Hepatocyte (in vitro differentiated cells): Measurements from ENCODE around the gene GALNTL6. TPM values are rescaled to one million over a fixed set of nuclear protein-coding genes. Genes with fewer than 3 reads are reported as not detected.
A peak's percentile ranks its signal among the peaks of the same experiment; 100 is the strongest.
"Not testable (repeated sequence)": the region's sequence is repeated elsewhere in the genome, so short reads cannot be mapped to it uniquely, and the experiment has no call there.

Experiments used
- DNase-seq: peaks from one replicate; pipeline ENCODE4 v3.0.0-alpha.2; 2016; ENCODE audit warnings: low spot score
- H2AFZ ChIP-seq: fragments of 200-600 bp; sonication (generic); 2 replicates; pipeline ENCODE4 v1.6.0; 2016; ENCODE audit warnings: antibody characterized with exemption, mild to moderate bottlenecking
- H3K27ac ChIP-seq: fragments of 200-600 bp; sonication (generic); 2 replicates; pipeline ENCODE4 v1.5.1; 2016; ENCODE audit warnings: mild to moderate bottlenecking
- H3K27me3 ChIP-seq: fragments of 200-600 bp; sonication (generic); 2 replicates; pipeline ENCODE4 v1.6.1; 2016
- H3K36me3 ChIP-seq: fragments of 200-600 bp; sonication (generic); replicated peaks from 2 replicates; pipeline ENCODE4 v1.5.1; 2016; ENCODE audit warnings: low read depth; ENCODE audit not compliant: insufficient read depth
- H3K4me1 ChIP-seq: fragments of 200-600 bp; sonication (generic); 2 replicates; pipeline ENCODE4 v1.5.1; 2016; ENCODE audit warnings: mild to moderate bottlenecking, moderate library complexity; ENCODE audit not compliant: insufficient read depth
- H3K4me2 ChIP-seq: fragments of 200-600 bp; sonication (generic); 2 replicates; pipeline ENCODE4 v1.6.0; 2016
- H3K4me3 ChIP-seq: fragments of 200-600 bp; sonication (generic); 2 replicates; pipeline ENCODE4 v1.5.1; 2016; ENCODE audit warnings: mild to moderate bottlenecking
- H3K79me2 ChIP-seq: fragments of 200-600 bp; sonication (generic); 2 replicates; pipeline ENCODE4 v1.6.0; 2017; ENCODE audit warnings: mild to moderate bottlenecking
- H3K9me2 ChIP-seq: fragments of 200-600 bp; sonication (generic); replicated peaks from 2 replicates; pipeline ENCODE4 v1.6.0; 2017; ENCODE audit warnings: mild to moderate bottlenecking; ENCODE audit not compliant: insufficient read depth
- H3K9me3 ChIP-seq: fragments of 200-600 bp; sonication (generic); 2 replicates; pipeline ENCODE4 v1.5.1; 2016; ENCODE audit warnings: low read depth, mild to moderate bottlenecking
- H4K20me1 ChIP-seq: fragments of 200-600 bp; sonication (generic); 2 replicates; pipeline ENCODE4 v1.6.0; 2016; ENCODE audit warnings: mild to moderate bottlenecking; ENCODE audit not compliant: insufficient read depth, poor library complexity, severe bottlenecking
- EZH2 ChIP-seq: fragments of 200-600 bp; sonication (generic); IDR thresholded peaks from 2 replicates; pipeline ENCODE4 v1.6.1; 2016; ENCODE audit warnings: antibody characterized with exemption, mild to moderate bottlenecking, borderline replicate concordance
- EZH2phosphoT487 ChIP-seq: fragments of 200-600 bp; sonication (generic); IDR thresholded peaks from one replicate; pipeline ENCODE4 v1.6.1; 2018; ENCODE audit warnings: antibody characterized with exemption, mild to moderate bottlenecking, low read depth, moderate library complexity; ENCODE audit not compliant: unreplicated experiment, severe bottlenecking
- WGBS: methylation state at CpG from one replicate; pipeline ENCODE4 v1.1.6; 2016; ENCODE audit warnings: low lambda C conversion rate; ENCODE audit errors: missing lambda C conversion rate; 5-methylcytosine and 5-hydroxymethylcytosine counted together
- polyA plus RNA-seq: library from polyadenylated mRNA; unstranded; fragments of >200 nt; fragmentation: Nextera tagmentation; extraction: Ambion mirVana; gene quantifications from 2 replicates; pipeline ENCODE4 v1.2.1, GENCODE V29; 2016
- total RNA-seq: library from RNA; depleted of rRNA; stranded (reverse); fragments of >200 nt; gene quantifications from 2 replicates; pipeline ENCODE4 v1.2.3, GENCODE V29; 2014
- TF ChIP-seq, protein P1 (sequence below): fragments of 200-600 bp; sonication (generic); IDR thresholded peaks from 2 replicates; pipeline ENCODE4 v1.5.1; 2016; ENCODE audit warnings: antibody characterized with exemption, mild to moderate bottlenecking; ENCODE audit not compliant: poor library complexity

Gene GALNTL6
- total and polyA plus RNA-seq, 2 experiments from 2014 or later, result 0.53 to 0.74 TPM

DNA sequence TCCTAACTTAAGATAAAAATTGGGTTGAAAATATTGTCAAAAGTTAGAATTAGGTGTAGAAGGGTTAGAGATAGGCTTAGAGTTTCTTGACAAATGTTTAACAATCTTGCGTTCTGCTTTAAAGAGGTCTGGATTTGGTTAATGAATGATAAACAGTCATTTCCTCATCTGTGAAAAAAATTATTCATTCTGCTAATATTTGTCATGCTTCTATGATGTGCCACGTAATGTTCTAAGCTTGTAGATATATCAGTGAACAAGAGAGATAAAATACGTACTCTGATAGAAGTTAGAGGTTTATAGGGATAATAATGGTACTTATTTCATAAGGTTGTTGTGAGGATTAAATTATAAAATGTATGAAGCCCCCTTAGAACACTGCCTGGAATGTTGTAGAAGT lies 912.4 kb downstream of the GALNTL6 start:
- TF ChIP-seq EZH2, result no peak
- TF ChIP-seq, protein P1, sequence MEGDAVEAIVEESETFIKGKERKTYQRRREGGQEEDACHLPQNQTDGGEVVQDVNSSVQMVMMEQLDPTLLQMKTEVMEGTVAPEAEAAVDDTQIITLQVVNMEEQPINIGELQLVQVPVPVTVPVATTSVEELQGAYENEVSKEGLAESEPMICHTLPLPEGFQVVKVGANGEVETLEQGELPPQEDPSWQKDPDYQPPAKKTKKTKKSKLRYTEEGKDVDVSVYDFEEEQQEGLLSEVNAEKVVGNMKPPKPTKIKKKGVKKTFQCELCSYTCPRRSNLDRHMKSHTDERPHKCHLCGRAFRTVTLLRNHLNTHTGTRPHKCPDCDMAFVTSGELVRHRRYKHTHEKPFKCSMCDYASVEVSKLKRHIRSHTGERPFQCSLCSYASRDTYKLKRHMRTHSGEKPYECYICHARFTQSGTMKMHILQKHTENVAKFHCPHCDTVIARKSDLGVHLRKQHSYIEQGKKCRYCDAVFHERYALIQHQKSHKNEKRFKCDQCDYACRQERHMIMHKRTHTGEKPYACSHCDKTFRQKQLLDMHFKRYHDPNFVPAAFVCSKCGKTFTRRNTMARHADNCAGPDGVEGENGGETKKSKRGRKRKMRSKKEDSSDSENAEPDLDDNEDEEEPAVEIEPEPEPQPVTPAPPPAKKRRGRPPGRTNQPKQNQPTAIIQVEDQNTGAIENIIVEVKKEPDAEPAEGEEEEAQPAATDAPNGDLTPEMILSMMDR, result no peak
- TF ChIP-seq EZH2phosphoT487, result no peak
- Histone ChIP-seq H3K4me3 (no peak overlapping the region), H4K20me1 (no peaks in the 10 kb centered on the region), H3K9me3 (no peaks in the 10 kb centered on the region), H3K79me2 (no peaks in the 10 kb centered on the region), H3K4me1 (peaks cover 25% of the 10 kb centered on the region), H3K27ac (peak overlapping the region; percentile 90), H3K4me2 (peak overlapping the region; percentile 68), H3K27me3 (no peaks in the 10 kb centered on the region), H2AFZ (peak overlapping the region; percentile 16), H3K36me3 (no peaks in the 10 kb centered on the region), H3K9me2 (no peaks in the 10 kb centered on the region)
- WGBS, result 23% methylated on average over 3 of the region's 3 CpGs
- no peak for DNase-seq

DNA sequence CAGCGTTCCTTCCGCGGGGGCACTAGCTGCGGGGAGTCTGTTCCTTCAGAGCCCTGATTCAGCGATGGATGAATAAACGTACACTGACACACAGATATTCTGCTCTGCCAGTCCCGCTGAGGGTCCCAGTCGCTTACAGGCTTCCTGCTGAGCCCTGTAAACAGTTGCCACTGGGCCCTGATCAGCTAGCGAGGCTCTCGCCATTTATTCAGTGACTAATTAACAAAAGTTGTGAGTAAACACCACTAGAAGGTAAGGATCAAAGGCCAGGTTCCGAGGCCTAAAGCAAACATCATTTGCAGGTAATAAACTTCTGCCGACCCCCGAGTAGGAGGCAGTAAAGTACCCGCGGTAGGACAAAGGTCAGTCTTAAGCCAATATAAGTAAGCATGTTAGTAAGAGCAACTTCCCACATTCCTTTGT lies 912.8 kb downstream of the GALNTL6 start:
- no peaks in the 10 kb centered on the region for H3K9me2 ChIP-seq
- peak; percentile 79 for DNase-seq
- H3K79me2 ChIP-seq, result no peaks in the 10 kb centered on the region
- TF ChIP-seq EZH2 (no peak), EZH2phosphoT487 (no peak)
- TF ChIP-seq, protein P1, result no peak
- H3K27ac ChIP-seq, result peak overlapping the region; percentile 90
- WGBS, result 10% methylated on average over 15 of the region's 15 CpGs
- no peaks in the 10 kb centered on the region for H3K9me3 ChIP-seq
- H2AFZ ChIP-seq, result peak overlapping the region; percentile 16
- peaks cover 25% of the 10 kb centered on the region for H3K4me1 ChIP-seq
- H3K27me3 ChIP-seq, result no peaks in the 10 kb centered on the region
- peak overlapping the region; percentile 68 for H3K4me2 ChIP-seq
- no peak overlapping the region for H3K4me3 ChIP-seq
- no peaks in the 10 kb centered on the region for H4K20me1 ChIP-seq
- H3K36me3 ChIP-seq, result no peaks in the 10 kb centered on the region

DNA sequence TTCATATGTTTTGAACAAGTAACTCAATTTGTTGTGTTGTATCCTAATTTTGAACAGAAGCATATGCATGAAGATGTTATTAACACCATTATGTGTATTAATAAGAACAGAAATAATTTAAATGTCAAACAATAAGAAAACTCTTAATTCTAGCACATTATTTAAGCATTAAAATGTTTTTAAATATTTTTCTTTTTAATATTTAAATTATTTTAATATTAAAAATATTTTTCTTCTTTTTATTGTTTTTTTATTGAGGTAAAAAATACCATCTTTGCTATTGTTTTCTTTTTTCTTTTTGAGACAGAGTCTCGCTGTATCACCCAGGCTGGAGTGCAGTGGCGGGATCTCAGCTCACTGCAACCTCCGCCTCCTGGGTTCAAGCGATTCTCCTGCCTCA lies 914.4 kb downstream of the GALNTL6 start:
- 99% methylated on average over 4 of the region's 4 CpGs for WGBS
- no peak overlapping the region for H3K4me3 ChIP-seq
- no peak overlapping the region for H2AFZ ChIP-seq
- H3K79me2 ChIP-seq, result no peaks in the 10 kb centered on the region
- H3K27me3 ChIP-seq, result no peaks in the 10 kb centered on the region
- no peak overlapping the region for H3K4me2 ChIP-seq
- peaks cover 25% of the 10 kb centered on the region for H3K4me1 ChIP-seq
- no peaks in the 10 kb centered on the region for H4K20me1 ChIP-seq
- TF ChIP-seq EZH2 (no peak), EZH2phosphoT487 (no peak)
- TF ChIP-seq, protein P1, result no peak
- no peaks in the 10 kb centered on the region for H3K36me3 ChIP-seq
- H3K9me3 ChIP-seq, result peaks cover 6% of the 10 kb centered on the region
- no peaks in the 10 kb centered on the region for H3K9me2 ChIP-seq
- no peak for DNase-seq
- H3K27ac ChIP-seq, result peak overlapping the region; percentile 61

DNA sequence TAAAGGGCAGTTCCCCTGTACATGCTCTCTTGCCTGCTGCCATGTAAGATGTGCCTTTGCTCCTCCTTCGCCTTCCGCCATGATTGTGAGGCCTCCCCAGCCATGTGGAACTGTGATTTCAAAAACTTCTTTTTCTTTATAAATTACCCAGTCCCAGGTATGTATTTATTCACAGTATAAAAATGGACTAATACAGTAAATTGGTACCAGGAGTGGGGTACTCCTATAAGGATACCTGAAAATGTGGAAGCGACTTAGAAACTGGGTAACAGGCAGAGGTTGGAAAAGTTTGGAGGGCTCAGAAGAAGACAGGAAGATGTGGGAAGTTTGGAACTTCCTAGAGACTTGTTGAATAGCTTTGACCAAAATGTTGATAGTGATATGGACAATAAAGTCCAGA lies 920.4 kb downstream of the GALNTL6 start:
- not testable (repeated sequence) for H3K27ac ChIP-seq, DNase-seq, H3K36me3 ChIP-seq, H3K4me1 ChIP-seq, H2AFZ ChIP-seq, H4K20me1 ChIP-seq, H3K27me3 ChIP-seq, H3K79me2 ChIP-seq, H3K9me3 ChIP-seq, H3K4me2 ChIP-seq, H3K4me3 ChIP-seq, H3K9me2 ChIP-seq
- WGBS, result 100% methylated on average over 3 of the region's 3 CpGs
